PC-9 (cell line): ENCODE measurements around the gene MAP3K20. TPM values are rescaled to one million over a fixed set of nuclear protein-coding genes. Genes with fewer than 3 reads are reported as not detected.
"Not testable (repeated sequence)": the region's sequence is repeated elsewhere in the genome, so short reads cannot be mapped to it uniquely, and the experiment has no call there.

Experiments
- BruUV-seq: library from RNA; stranded (reverse); fragments of 400-500 nt; replicated peaks from 2 replicates; lab custom pipeline; 2021; lab: Mats Ljungman, UMichigan
- CTCF ChIA-PET: fragments of 300-600 bp; sonication (Branson Sonifier 250); formaldehyde crosslinking; loops from one replicate; lab custom pipeline; 2022; ENCODE audit warnings: antibody characterized with exemption; lab: Charles Lee
- POLR2A ChIA-PET: fragments of 300-600 bp; sonication (Branson Sonifier 250); formaldehyde crosslinking; loops from one replicate; lab custom pipeline; 2022; ENCODE audit warnings: antibody characterized with exemption; ENCODE audit not compliant: unreplicated experiment; lab: Charles Lee
- DNase-seq, 2 experiments: peaks; one replicate each; pipeline versions ENCODE4 v3.0.0 to v3.0.0-alpha.2; 2015 to 2022; ENCODE audit warnings: mixed read lengths in 1 of 2
- H2AFZ ChIP-seq: fragments of 200-600 bp; sonication (generic); 2 replicates; pipeline ENCODE4 v1.8.1; 2017; ENCODE audit warnings: antibody characterized with exemption
- H3F3A ChIP-seq: fragments of 200-600 bp; sonication (generic); 2 replicates; pipeline ENCODE4 v1.8.1; 2017; ENCODE audit warnings: antibody characterized with exemption, mild to moderate bottlenecking, low read depth; ENCODE audit not compliant: insufficient read depth
- H3K27ac ChIP-seq: fragments of 200-600 bp; sonication (generic); 2 replicates; pipeline ENCODE4 v1.6.1; 2016; ENCODE audit warnings: mixed run types
- H3K27me3 ChIP-seq: fragments of 200-600 bp; sonication (generic); 2 replicates; pipeline ENCODE4 v1.6.1; 2016; ENCODE audit warnings: low read depth, mixed run types; ENCODE audit not compliant: insufficient read depth
- H3K36me3 ChIP-seq: fragments of 200-600 bp; sonication (generic); 2 replicates; pipeline ENCODE4 v1.6.1; 2016; ENCODE audit warnings: low read depth, mixed run types
- H3K4me1 ChIP-seq: fragments of 200-600 bp; sonication (generic); replicated peaks from 2 replicates; pipeline ENCODE4 v1.6.1; 2016; ENCODE audit warnings: mixed run types; ENCODE audit not compliant: insufficient read depth
- H3K4me2 ChIP-seq: fragments of 200-600 bp; sonication (generic); 2 replicates; pipeline ENCODE4 v1.6.1; 2017; ENCODE audit warnings: mixed run types
- H3K4me3 ChIP-seq: fragments of 200-600 bp; sonication (generic); 2 replicates; pipeline ENCODE4 v1.6.1; 2016; ENCODE audit warnings: mixed run types
- H3K79me2 ChIP-seq: fragments of 200-600 bp; sonication (generic); 2 replicates; pipeline ENCODE4 v1.6.1; 2017; ENCODE audit warnings: low read depth, mixed run types
- H3K9me2 ChIP-seq: fragments of 200-600 bp; sonication (generic); 2 replicates; pipeline ENCODE4 v1.8.1; 2017; ENCODE audit warnings: mild to moderate bottlenecking; ENCODE audit not compliant: insufficient read depth
- H3K9me3 ChIP-seq: fragments of 200-600 bp; sonication (generic); 2 replicates; pipeline ENCODE4 v1.8.1; 2016; ENCODE audit warnings: low read depth; ENCODE audit not compliant: insufficient read depth
- H4K20me1 ChIP-seq: fragments of 200-600 bp; sonication (generic); 2 replicates; pipeline ENCODE4 v1.8.1; 2017; ENCODE audit not compliant: insufficient read depth
- EZH2 ChIP-seq: fragments of 200-600 bp; sonication (generic); IDR thresholded peaks from 2 replicates; pipeline ENCODE4 v1.8.0; 2017; ENCODE audit warnings: antibody characterized with exemption, low read depth
- intact Hi-C: fragments of 100-400 bp; cut with micrococcal nuclease; formaldehyde crosslinking; loops from one replicate; pipeline ENCODE4 v1.10.0; 2022; ENCODE audit not compliant: unreplicated experiment
- total RNA-seq: library from RNA; stranded (reverse); gene quantifications from 2 replicates; pipeline ENCODE4 v1.2.3, GENCODE V29; 2021
- TF ChIP-seq, protein P1 (sequence below): fragments of 200-600 bp; sonication (generic); conservative IDR thresholded peaks from 2 replicates; pipeline ENCODE4 v1.6.1; 2017; ENCODE audit warnings: mixed run types, antibody characterized with exemption, mild to moderate bottlenecking, moderate library complexity

The MAP3K20 gene
- total RNA-seq, 1 experiment from 2014 or later: 58.5 TPM

- ChIA-PET CTCF (no interaction called here), POLR2A (interaction anchor here (0.7 kb wide), 1 partner anchor 14 kb away, joined by 6 read pairs; no protein-coding TSS in a partner anchor)
- no peaks in the 10 kb centered on the region for H3K36me3 ChIP-seq
- no peaks in the 10 kb centered on the region for H3K27me3 ChIP-seq
- H3K27ac ChIP-seq: no peak overlapping the region
- H3K9me2 ChIP-seq: no peaks in the 10 kb centered on the region
- no peak for DNase-seq
- BruUV-seq: no TSS peak
- H3K4me2 ChIP-seq: no peak overlapping the region
- 0 out of 2 replicates have a peak, but pooled peaks cover 5% of the 10 kb centered on the region for H3F3A ChIP-seq
- H3K79me2 ChIP-seq: no peaks in the 10 kb centered on the region
- no peak overlapping the region for H3K4me3 ChIP-seq
- H3K4me1 ChIP-seq: no peaks in the 10 kb centered on the region
- H3K9me3 ChIP-seq: peaks cover 30% of the 10 kb centered on the region
- H2AFZ ChIP-seq: no peak overlapping the region
- intact Hi-C loops: no loop called here
- TF ChIP-seq EZH2: no peak
- no peaks in the 10 kb centered on the region for H4K20me1 ChIP-seq
These were observed 224.1 kb downstream of the MAP3K20 start for GRCh38 chr2:173299764-173300163.

- intact Hi-C loops: no loop called here
- Histone ChIP-seq H3K9me2 (no peaks in the 10 kb centered on the region), H3K36me3 (no peaks in the 10 kb centered on the region), H3F3A (0 out of 2 replicates have a peak, but pooled peaks cover 5% of the 10 kb centered on the region), H3K4me1 (no peaks in the 10 kb centered on the region), H3K4me3 (no peak overlapping the region), H3K79me2 (no peaks in the 10 kb centered on the region), H3K4me2 (no peak overlapping the region), H3K27me3 (no peaks in the 10 kb centered on the region), H3K9me3 (peaks cover 30% of the 10 kb centered on the region), H2AFZ (no peak overlapping the region), H4K20me1 (no peaks in the 10 kb centered on the region), H3K27ac (no peak overlapping the region)
- BruUV-seq: no TSS peak
- no peak for TF ChIP-seq EZH2
- TF ChIP-seq, protein P1, sequence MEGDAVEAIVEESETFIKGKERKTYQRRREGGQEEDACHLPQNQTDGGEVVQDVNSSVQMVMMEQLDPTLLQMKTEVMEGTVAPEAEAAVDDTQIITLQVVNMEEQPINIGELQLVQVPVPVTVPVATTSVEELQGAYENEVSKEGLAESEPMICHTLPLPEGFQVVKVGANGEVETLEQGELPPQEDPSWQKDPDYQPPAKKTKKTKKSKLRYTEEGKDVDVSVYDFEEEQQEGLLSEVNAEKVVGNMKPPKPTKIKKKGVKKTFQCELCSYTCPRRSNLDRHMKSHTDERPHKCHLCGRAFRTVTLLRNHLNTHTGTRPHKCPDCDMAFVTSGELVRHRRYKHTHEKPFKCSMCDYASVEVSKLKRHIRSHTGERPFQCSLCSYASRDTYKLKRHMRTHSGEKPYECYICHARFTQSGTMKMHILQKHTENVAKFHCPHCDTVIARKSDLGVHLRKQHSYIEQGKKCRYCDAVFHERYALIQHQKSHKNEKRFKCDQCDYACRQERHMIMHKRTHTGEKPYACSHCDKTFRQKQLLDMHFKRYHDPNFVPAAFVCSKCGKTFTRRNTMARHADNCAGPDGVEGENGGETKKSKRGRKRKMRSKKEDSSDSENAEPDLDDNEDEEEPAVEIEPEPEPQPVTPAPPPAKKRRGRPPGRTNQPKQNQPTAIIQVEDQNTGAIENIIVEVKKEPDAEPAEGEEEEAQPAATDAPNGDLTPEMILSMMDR: no peak
- ChIA-PET POLR2A (interaction anchor here (0.6 kb wide), 2 partner anchors 545 to 685 kb away, joined by 4 to 7 read pairs; no protein-coding TSS in a partner anchor), CTCF (no interaction called here)
- DNase-seq: peak; percentile 8 to 47
These were observed 224.8 kb downstream of the MAP3K20 start for GRCh38 chr2:173300458-173300857.

- H3K4me3 ChIP-seq, H3K4me2 ChIP-seq, intact Hi-C loops, H3K9me2 ChIP-seq, H4K20me1 ChIP-seq, H2AFZ ChIP-seq, POLR2A ChIA-PET, BruUV-seq, H3K27me3 ChIP-seq, H3K36me3 ChIP-seq, CTCF ChIA-PET, H3K4me1 ChIP-seq, DNase-seq, H3K27ac ChIP-seq, H3F3A ChIP-seq, H3K79me2 ChIP-seq: not testable (repeated sequence)
- peaks cover 30% of the 10 kb centered on the region for H3K9me3 ChIP-seq
These were observed 225.9 kb downstream of the MAP3K20 start for GRCh38 chr2:173301549-173301948.

- Histone ChIP-seq H3K4me3 (no peak overlapping the region), H3K27ac (no peak overlapping the region), H3K4me1 (no peaks in the 10 kb centered on the region), H3K9me2 (no peaks in the 10 kb centered on the region), H3K36me3 (no peaks in the 10 kb centered on the region), H2AFZ (no peak overlapping the region), H4K20me1 (no peaks in the 10 kb centered on the region), H3K4me2 (no peak overlapping the region), H3K79me2 (no peaks in the 10 kb centered on the region), H3F3A (no peaks in the 10 kb centered on the region), H3K27me3 (no peaks in the 10 kb centered on the region), H3K9me3 (peaks cover 6% of the 10 kb centered on the region; the same call in 1 of the 2 replicates)
- ChIA-PET CTCF (no interaction called here), POLR2A (no interaction called here)
- no TSS peak for BruUV-seq
- no peak for DNase-seq
- no peak for TF ChIP-seq EZH2
- TF ChIP-seq, protein P1: no peak
- intact Hi-C loops: no loop called here
These were observed 229.7 kb downstream of the MAP3K20 start for GRCh38 chr2:173305303-173305702.
